HG03378 (cell line): ENCODE results near the gene ENAH.
"Not testable (repeated sequence)": the region's sequence is repeated elsewhere in the genome, so short reads cannot be mapped to it uniquely, and the experiment has no call there.

Experiments
- ATAC-seq: cut with Tn5 transposase; IDR thresholded peaks from one replicate; pipeline ENCODE4 v1.9.1; 2021; ENCODE audit warnings: mild to moderate bottlenecking, moderate library complexity; ENCODE audit not compliant: unreplicated experiment

ENAH gene

GRCh38 chr1:225651376-225651871 lies 1.5 kb downstream of the ENAH start:
- ATAC-seq: no peak

- no peak for ATAC-seq
Observed at GRCh38 chr1:225650179-225650578, 2.7 kb downstream of the ENAH start.

- no peak for ATAC-seq
Observed at GRCh38 chr1:225645194-225645895, 7.6 kb downstream of the ENAH start.

- ATAC-seq: no peak
Observed at GRCh38 chr1:225644666-225645065, 8.3 kb downstream of the ENAH start.

- ATAC-seq: no peak
Observed at GRCh38 chr1:225642177-225642576, 10.7 kb downstream of the ENAH start.

- no peak for ATAC-seq
Observed at GRCh38 chr1:225638853-225639252, 14.1 kb downstream of the ENAH start.

GRCh38 chr1:225637651-225638199 lies 15.2 kb downstream of the ENAH start:
- no peak for ATAC-seq

GRCh38 chr1:225636992-225637391 lies 15.9 kb downstream of the ENAH start:
- ATAC-seq: not testable (repeated sequence)

GRCh38 chr1:225635649-225636048 lies 17.3 kb downstream of the ENAH start:
- ATAC-seq: no peak

GRCh38 chr1:225632836-225633235 lies 20.1 kb downstream of the ENAH start:
- ATAC-seq: not testable (repeated sequence)

- no peak for ATAC-seq
Observed at GRCh38 chr1:225631021-225631663, 21.8 kb downstream of the ENAH start.

- ATAC-seq: no peak
Observed at GRCh38 chr1:225629483-225629882, 23.4 kb downstream of the ENAH start.

- not testable (repeated sequence) for ATAC-seq
Observed at GRCh38 chr1:225628794-225629193, 24.1 kb downstream of the ENAH start.

- ATAC-seq: no peak
Observed at GRCh38 chr1:225627304-225627947, 25.5 kb downstream of the ENAH start.

- ATAC-seq: no peak
Observed at GRCh38 chr1:225626698-225627097, 26.2 kb downstream of the ENAH start.

- no peak for ATAC-seq
Observed at GRCh38 chr1:225617956-225618355, 35.0 kb downstream of the ENAH start.

GRCh38 chr1:225617479-225617878 lies 35.4 kb downstream of the ENAH start:
- no peak for ATAC-seq

- not testable (repeated sequence) for ATAC-seq
Observed at GRCh38 chr1:225615403-225615790, 37.5 kb downstream of the ENAH start.

GRCh38 chr1:225613006-225613405 lies 39.9 kb downstream of the ENAH start:
- no peak for ATAC-seq

- no peak for ATAC-seq
Observed at GRCh38 chr1:225612287-225612686, 40.6 kb downstream of the ENAH start.

GRCh38 chr1:225611537-225612223 lies 41.2 kb downstream of the ENAH start:
- no peak for ATAC-seq
